ENCODE data around the gene BARHL2.

BARHL2 gene

GRCh38 chr1:90713741-90714509 lies 3.2 kb downstream of the BARHL2 start:
- Histone ChIP-seq H3K27me3 (ENCODE audit: control insufficient read depth, insufficient read depth, low read length) (peaks cover 91% of the 10 kb centered on the region), H3K36me3 (ENCODE audit: control insufficient read depth, insufficient read depth, low read length) (no peaks in the 10 kb centered on the region), H3K9ac (ENCODE audit: low read length) (no peak overlapping the region), H3K4me3 (ENCODE audit: low read length) (no peak overlapping the region), H3K4me1 (ENCODE audit: control insufficient read depth, insufficient read depth, low read length) (peaks cover 5% of the 10 kb centered on the region), H3K9me3 (ENCODE audit: control insufficient read depth, low read length) (no peaks in the 10 kb centered on the region)

- no peak overlapping the region for H3K9ac ChIP-seq (ENCODE audit: low read length)
- no peak overlapping the region for H3K4me3 ChIP-seq (ENCODE audit: low read length)
- no peaks in the 10 kb centered on the region for H3K9me3 ChIP-seq (ENCODE audit: control insufficient read depth, low read length)
- H3K4me1 ChIP-seq (ENCODE audit: control insufficient read depth, insufficient read depth, low read length): no peaks in the 10 kb centered on the region
- no peaks in the 10 kb centered on the region for H3K36me3 ChIP-seq (ENCODE audit: control insufficient read depth, insufficient read depth, low read length)
- peaks cover 91% of the 10 kb centered on the region for H3K27me3 ChIP-seq (ENCODE audit: control insufficient read depth, insufficient read depth, low read length)
These were observed 4.0 kb downstream of the BARHL2 start for GRCh38 chr1:90712915-90713730.

GRCh38 chr1:90712153-90712856 lies 4.8 kb downstream of the BARHL2 start:
- H3K4me3 ChIP-seq (ENCODE audit: low read length): no peak overlapping the region
- no peaks in the 10 kb centered on the region for H3K4me1 ChIP-seq (ENCODE audit: control insufficient read depth, insufficient read depth, low read length)
- no peaks in the 10 kb centered on the region for H3K9me3 ChIP-seq (ENCODE audit: control insufficient read depth, low read length)
- peaks cover 97% of the 10 kb centered on the region for H3K27me3 ChIP-seq (ENCODE audit: control insufficient read depth, insufficient read depth, low read length)
- H3K36me3 ChIP-seq (ENCODE audit: control insufficient read depth, insufficient read depth, low read length): no peaks in the 10 kb centered on the region
- no peak overlapping the region for H3K9ac ChIP-seq (ENCODE audit: low read length)

GRCh38 chr1:90711696-90712095 lies 5.4 kb downstream of the BARHL2 start:
- peaks cover 97% of the 10 kb centered on the region for H3K27me3 ChIP-seq (ENCODE audit: control insufficient read depth, insufficient read depth, low read length)
- no peak overlapping the region for H3K9ac ChIP-seq (ENCODE audit: low read length)
- H3K9me3 ChIP-seq (ENCODE audit: control insufficient read depth, low read length): no peaks in the 10 kb centered on the region
- H3K36me3 ChIP-seq (ENCODE audit: control insufficient read depth, insufficient read depth, low read length): no peaks in the 10 kb centered on the region
- H3K4me3 ChIP-seq (ENCODE audit: low read length): no peak overlapping the region
- H3K4me1 ChIP-seq (ENCODE audit: control insufficient read depth, insufficient read depth, low read length): no peaks in the 10 kb centered on the region

- H3K27me3 ChIP-seq (ENCODE audit: control insufficient read depth, insufficient read depth, low read length): peaks cover 97% of the 10 kb centered on the region
These were observed 6.2 kb downstream of the BARHL2 start for GRCh38 chr1:90710579-90711536.

GRCh38 chr1:90709535-90709934 lies 7.6 kb downstream of the BARHL2 start:
- H3K4me3 ChIP-seq (ENCODE audit: low read length): no peak overlapping the region
- H3K4me1 ChIP-seq (ENCODE audit: control insufficient read depth, insufficient read depth, low read length): no peaks in the 10 kb centered on the region
- no peaks in the 10 kb centered on the region for H3K9me3 ChIP-seq (ENCODE audit: control insufficient read depth, low read length)
- H3K36me3 ChIP-seq (ENCODE audit: control insufficient read depth, insufficient read depth, low read length): no peaks in the 10 kb centered on the region
- peaks cover 97% of the 10 kb centered on the region for H3K27me3 ChIP-seq (ENCODE audit: control insufficient read depth, insufficient read depth, low read length)
- no peak overlapping the region for H3K9ac ChIP-seq (ENCODE audit: low read length)

More at GRCh38 chr1:90710579-90711536, 6.2 kb downstream of the BARHL2 start:
- Histone ChIP-seq H3K4me3 (ENCODE audit: low read length) (no peak overlapping the region), H3K9me3 (ENCODE audit: control insufficient read depth, low read length) (no peaks in the 10 kb centered on the region), H3K9ac (ENCODE audit: low read length) (no peak overlapping the region), H3K4me1 (ENCODE audit: control insufficient read depth, insufficient read depth, low read length) (no peaks in the 10 kb centered on the region), H3K36me3 (ENCODE audit: control insufficient read depth, insufficient read depth, low read length) (no peaks in the 10 kb centered on the region)

- Histone ChIP-seq H3K36me3 (ENCODE audit: control insufficient read depth, insufficient read depth, low read length) (no peaks in the 10 kb centered on the region), H3K9ac (ENCODE audit: low read length) (no peak overlapping the region), H3K9me3 (ENCODE audit: control insufficient read depth, low read length) (no peaks in the 10 kb centered on the region), H3K4me1 (ENCODE audit: control insufficient read depth, insufficient read depth, low read length) (no peaks in the 10 kb centered on the region), H3K4me3 (ENCODE audit: low read length) (no peak overlapping the region), H3K27me3 (ENCODE audit: control insufficient read depth, insufficient read depth, low read length) (peaks cover 95% of the 10 kb centered on the region)
These were observed 8.3 kb downstream of the BARHL2 start for GRCh38 chr1:90708826-90709225.

GRCh38 chr1:90708236-90708786 lies 8.8 kb downstream of the BARHL2 start:
- Histone ChIP-seq H3K9ac (ENCODE audit: low read length) (no peak overlapping the region), H3K4me1 (ENCODE audit: control insufficient read depth, insufficient read depth, low read length) (no peaks in the 10 kb centered on the region), H3K4me3 (ENCODE audit: low read length) (no peak overlapping the region), H3K27me3 (ENCODE audit: control insufficient read depth, insufficient read depth, low read length) (peaks cover 92% of the 10 kb centered on the region), H3K9me3 (ENCODE audit: control insufficient read depth, low read length) (no peaks in the 10 kb centered on the region), H3K36me3 (ENCODE audit: control insufficient read depth, insufficient read depth, low read length) (no peaks in the 10 kb centered on the region)

- Histone ChIP-seq H3K9me3 (ENCODE audit: control insufficient read depth, low read length) (no peaks in the 10 kb centered on the region), H3K4me1 (ENCODE audit: control insufficient read depth, insufficient read depth, low read length) (no peaks in the 10 kb centered on the region), H3K4me3 (ENCODE audit: low read length) (no peak overlapping the region), H3K9ac (ENCODE audit: low read length) (no peak overlapping the region), H3K27me3 (ENCODE audit: control insufficient read depth, insufficient read depth, low read length) (peaks cover 83% of the 10 kb centered on the region), H3K36me3 (ENCODE audit: control insufficient read depth, insufficient read depth, low read length) (no peaks in the 10 kb centered on the region)
These were observed 9.8 kb downstream of the BARHL2 start for GRCh38 chr1:90707363-90707710.

- H3K27me3 ChIP-seq (ENCODE audit: control insufficient read depth, insufficient read depth, low read length): peaks cover 76% of the 10 kb centered on the region
These were observed 10.4 kb downstream of the BARHL2 start for GRCh38 chr1:90706437-90707362.

More at GRCh38 chr1:90706437-90707362, 10.4 kb downstream of the BARHL2 start:
- Histone ChIP-seq H3K36me3 (ENCODE audit: control insufficient read depth, insufficient read depth, low read length) (no peaks in the 10 kb centered on the region), H3K4me1 (ENCODE audit: control insufficient read depth, insufficient read depth, low read length) (no peaks in the 10 kb centered on the region), H3K9ac (ENCODE audit: low read length) (no peak overlapping the region), H3K4me3 (ENCODE audit: low read length) (no peak overlapping the region), H3K9me3 (ENCODE audit: control insufficient read depth, low read length) (no peaks in the 10 kb centered on the region)

All from mucosa of stomach (tissue), 1 donor.